GM12891 (cell line): ENCODE measurements around the gene PMP22.
"Not testable (repeated sequence)": the region's sequence is repeated elsewhere in the genome, so short reads cannot be mapped to it uniquely, and the experiment has no call there.

Experiments used
- DNase-seq: peaks from one replicate; pipeline ENCODE4 v3.0.0; 2011; ENCODE audit warnings: low spot score; ENCODE audit not compliant: insufficient read length
- FAIRE-seq: peaks from 2 replicates; lab custom pipeline; 2011; peaks lifted over from hg19 to GRCh38; lab: Jason Lieb, UNC
- PAX5 ChIP-seq: IDR thresholded peaks from 2 replicates; pipeline ENCODE4 v1.6.1; 2011; ENCODE audit warnings: low read length, moderate library complexity, mild to moderate bottlenecking; ENCODE audit not compliant: insufficient read depth, severe bottlenecking
- POLR2A ChIP-seq: IDR thresholded peaks from 2 replicates; pipeline ENCODE4 v1.6.1; 2011; ENCODE audit warnings: low read depth, low read length, control low read depth
- POLR2AphosphoS5 ChIP-seq: IDR thresholded peaks from 2 replicates; pipeline ENCODE4 v1.6.1; 2011; ENCODE audit warnings: low read depth, low read length, control low read depth
- POU2F2 ChIP-seq: IDR thresholded peaks from 2 replicates; pipeline ENCODE4 v1.6.1; 2011; ENCODE audit warnings: low read depth, mild to moderate bottlenecking, control low read depth, low read length, moderate library complexity
- SPI1 ChIP-seq: IDR thresholded peaks from 2 replicates; pipeline ENCODE4 v1.6.1; 2011; ENCODE audit warnings: low read depth, low read length, control low read depth
- TAF1 ChIP-seq: IDR thresholded peaks from 2 replicates; pipeline ENCODE4 v1.6.1; 2011; ENCODE audit warnings: low read depth, low read length, control low read depth

The PMP22 gene

GRCh38 chr17:15238057-15238456 lies 27.1 kb downstream of the PMP22 start:
- FAIRE-seq: no peak
- TF ChIP-seq PAX5 (no peak), POLR2A (no peak), POU2F2 (no peak), POLR2AphosphoS5 (no peak), SPI1 (no peak), TAF1 (no peak)
- no peak for DNase-seq

- DNase-seq: no peak
- FAIRE-seq: no peak
- no peak for TF ChIP-seq POLR2AphosphoS5
- no peak for TF ChIP-seq SPI1
- TF ChIP-seq POLR2A: no peak
- TF ChIP-seq POU2F2: no peak
- TF ChIP-seq TAF1: no peak
Measured at GRCh38 chr17:15237106-15237425, 28.1 kb downstream of the PMP22 start.

GRCh38 chr17:15236281-15237105 lies 28.6 kb downstream of the PMP22 start:
- DNase-seq (no peak), FAIRE-seq (no peak)
- TF ChIP-seq POU2F2 (no peak), TAF1 (no peak), POLR2AphosphoS5 (no peak), SPI1 (no peak), POLR2A (no peak), PAX5 (no peak)

- no peak for FAIRE-seq
- TF ChIP-seq SPI1: no peak
- no peak for TF ChIP-seq POLR2A
- no peak for TF ChIP-seq TAF1
- no peak for TF ChIP-seq POU2F2
- TF ChIP-seq POLR2AphosphoS5: no peak
- no peak for TF ChIP-seq PAX5
- no peak for DNase-seq
Measured at GRCh38 chr17:15233971-15234370, 31.2 kb downstream of the PMP22 start.

GRCh38 chr17:15233022-15233805 lies 31.9 kb downstream of the PMP22 start:
- FAIRE-seq (no peak), DNase-seq (no peak)
- TF ChIP-seq PAX5 (no peak), SPI1 (no peak), TAF1 (no peak), POLR2AphosphoS5 (no peak), POLR2A (no peak), POU2F2 (no peak)

- DNase-seq: no peak
- FAIRE-seq: no peak
- no peak for TF ChIP-seq TAF1
- no peak for TF ChIP-seq SPI1
- TF ChIP-seq POLR2AphosphoS5: no peak
- no peak for TF ChIP-seq POLR2A
- no peak for TF ChIP-seq POU2F2
- TF ChIP-seq PAX5: no peak
Measured at GRCh38 chr17:15232517-15232915, 32.6 kb downstream of the PMP22 start.

GRCh38 chr17:15231851-15232516 lies 33.1 kb downstream of the PMP22 start:
- no peak for DNase-seq
- FAIRE-seq: no peak
- no peak for TF ChIP-seq SPI1
- no peak for TF ChIP-seq PAX5
- TF ChIP-seq POLR2A: no peak
- no peak for TF ChIP-seq POU2F2
- no peak for TF ChIP-seq TAF1
- no peak for TF ChIP-seq POLR2AphosphoS5

- DNase-seq (no peak), FAIRE-seq (no peak)
- TF ChIP-seq POU2F2 (no peak), SPI1 (no peak), PAX5 (no peak), POLR2A (no peak), POLR2AphosphoS5 (no peak), TAF1 (no peak)
Measured at GRCh38 chr17:15230866-15231265, 34.3 kb downstream of the PMP22 start.

- DNase-seq, FAIRE-seq: not testable (repeated sequence)
Measured at GRCh38 chr17:15221827-15222226, 43.3 kb downstream of the PMP22 start.

GRCh38 chr17:15220785-15221184 lies 44.3 kb downstream of the PMP22 start:
- TF ChIP-seq SPI1: no peak
- TF ChIP-seq TAF1: no peak
- TF ChIP-seq PAX5: no peak
- no peak for TF ChIP-seq POLR2AphosphoS5
- no peak for TF ChIP-seq POU2F2
- TF ChIP-seq POLR2A: no peak
- no peak for FAIRE-seq
- DNase-seq: no peak
